Inflammatory macrophage treated with lipopolysaccharide for 1 hour (primary cell): ENCODE measurements around the gene SYVN1.
"Not testable (repeated sequence)": the region's sequence is repeated elsewhere in the genome, so short reads cannot be mapped to it uniquely, and the experiment has no call there.

ENCODE experiments used
- DNase-seq, 2 donors: peaks; one replicate each; pipeline ENCODE4 v3.0.0-alpha.2; 2020 to 2022

The SYVN1 gene

GRCh38 chr11:65134240-65134951, at the start of gene SYVN1:
Gene SYVN1, minus strand, starts transcription at chr11:65134519. Its CDS starts 918 bp downstream, at chr11:65133601.
- DNase-seq: peak; percentile 87

GRCh38 chr11:65183201-65183891, 49.0 kb upstream of the SYVN1 start:
- no peak for DNase-seq

GRCh38 chr11:65182258-65183170, 48.2 kb upstream of the SYVN1 start:
- no peak for DNase-seq

- DNase-seq: peak; percentile 33 to 52
These were observed 47.4 kb upstream of the SYVN1 start, which contains the start of gene CAPN1 for GRCh38 chr11:65181569-65182257. Gene CAPN1, plus strand, starts transcription at chr11:65181928. Its CDS starts 774 bp downstream, at chr11:65182702.

GRCh38 chr11:65180877-65181568, 46.7 kb upstream of the SYVN1 start:
- peak; percentile 44 to 46 for DNase-seq

- not testable (repeated sequence) for DNase-seq
These were observed 40.3 kb upstream of the SYVN1 start for GRCh38 chr11:65174571-65175010.

GRCh38 chr11:65172600-65172999, 38.3 kb upstream of the SYVN1 start:
- no peak for DNase-seq

GRCh38 chr11:65170058-65170534, 35.8 kb upstream of the SYVN1 start, which contains the start of gene SPDYC:
Gene SPDYC, plus strand, starts transcription at chr11:65170233. Its CDS starts 1,125 bp downstream, at chr11:65171358.
- no peak for DNase-seq

- DNase-seq: no peak
These were observed 34.9 kb upstream of the SYVN1 start for GRCh38 chr11:65169164-65169641.

GRCh38 chr11:65167656-65168055, 33.3 kb upstream of the SYVN1 start:
- DNase-seq: no peak

- DNase-seq: no peak
These were observed 32.6 kb upstream of the SYVN1 start for GRCh38 chr11:65166893-65167292.

- DNase-seq: no peak
These were observed 31.3 kb upstream of the SYVN1 start for GRCh38 chr11:65165410-65166317.

GRCh38 chr11:65163684-65164083, 29.4 kb upstream of the SYVN1 start:
- DNase-seq: no peak

- DNase-seq: no peak
These were observed 26.3 kb upstream of the SYVN1 start for GRCh38 chr11:65160643-65161042.

- no peak for DNase-seq
These were observed 24.7 kb upstream of the SYVN1 start for GRCh38 chr11:65159012-65159411.

- DNase-seq: peak; percentile 49 to 61
These were observed 23.0 kb upstream of the SYVN1 start for GRCh38 chr11:65157336-65157735.

GRCh38 chr11:65156926-65157325, 22.6 kb upstream of the SYVN1 start:
- no peak for DNase-seq

GRCh38 chr11:65156256-65156655, 21.9 kb upstream of the SYVN1 start:
- DNase-seq: peak in 1 of 2 donors; percentile 21

- DNase-seq: peak in 1 of 2 donors; percentile 40
These were observed 17.8 kb upstream of the SYVN1 start for GRCh38 chr11:65152122-65152521.

- DNase-seq: peak in 1 of 2 donors; percentile 21
These were observed 17.1 kb upstream of the SYVN1 start for GRCh38 chr11:65151331-65151899.
